ENCODE results near the gene TSPAN18.
A peak's percentile ranks its signal among the peaks of the same experiment; 100 is the strongest.

GRCh38 chr11:44911029-44911814, 184.5 kb downstream of the TSPAN18 start:
- TF ChIP-seq CTCF (IDR thresholded peaks at IDR 0.05): peak; percentile 87
- no peak for TF ChIP-seq RCOR1 (IDR thresholded peaks at IDR 0.05; ENCODE audit: low read length)
- TF ChIP-seq ZBTB33 (IDR thresholded peaks at IDR 0.05; ENCODE audit: borderline replicate concordance, low read depth): no peak
- no peak for TF ChIP-seq EP300 (IDR thresholded peaks at IDR 0.05; ENCODE audit: borderline replicate concordance in 1 of 2, low read depth in 1 of 2, low read length in 1 of 2)
- TF ChIP-seq JUND (IDR thresholded peaks at IDR 0.05): no peak
- TF ChIP-seq FOSL2 (IDR thresholded peaks at IDR 0.05; ENCODE audit: borderline replicate concordance, low read depth): no peak
- TF ChIP-seq REST (IDR thresholded peaks at IDR 0.05; ENCODE audit: low read depth, low read length): 0 out of 2 replicates have a peak, but pooled peaks have one; percentile 14
- no peak for TF ChIP-seq ELF1 (IDR thresholded peaks at IDR 0.05)
- TF ChIP-seq GABPA (IDR thresholded peaks at IDR 0.05; ENCODE audit: low read depth): no peak
